ENCODE results near the gene BAG3. TPM values are rescaled to one million over a fixed set of nuclear protein-coding genes. Genes with fewer than 3 reads are reported as not detected.

The BAG3 gene
- total and polyA plus RNA-seq, 2 of the 4 experiments (the other 2 are of a cell fraction): 5.4 to 42.5 TPM

DNA sequence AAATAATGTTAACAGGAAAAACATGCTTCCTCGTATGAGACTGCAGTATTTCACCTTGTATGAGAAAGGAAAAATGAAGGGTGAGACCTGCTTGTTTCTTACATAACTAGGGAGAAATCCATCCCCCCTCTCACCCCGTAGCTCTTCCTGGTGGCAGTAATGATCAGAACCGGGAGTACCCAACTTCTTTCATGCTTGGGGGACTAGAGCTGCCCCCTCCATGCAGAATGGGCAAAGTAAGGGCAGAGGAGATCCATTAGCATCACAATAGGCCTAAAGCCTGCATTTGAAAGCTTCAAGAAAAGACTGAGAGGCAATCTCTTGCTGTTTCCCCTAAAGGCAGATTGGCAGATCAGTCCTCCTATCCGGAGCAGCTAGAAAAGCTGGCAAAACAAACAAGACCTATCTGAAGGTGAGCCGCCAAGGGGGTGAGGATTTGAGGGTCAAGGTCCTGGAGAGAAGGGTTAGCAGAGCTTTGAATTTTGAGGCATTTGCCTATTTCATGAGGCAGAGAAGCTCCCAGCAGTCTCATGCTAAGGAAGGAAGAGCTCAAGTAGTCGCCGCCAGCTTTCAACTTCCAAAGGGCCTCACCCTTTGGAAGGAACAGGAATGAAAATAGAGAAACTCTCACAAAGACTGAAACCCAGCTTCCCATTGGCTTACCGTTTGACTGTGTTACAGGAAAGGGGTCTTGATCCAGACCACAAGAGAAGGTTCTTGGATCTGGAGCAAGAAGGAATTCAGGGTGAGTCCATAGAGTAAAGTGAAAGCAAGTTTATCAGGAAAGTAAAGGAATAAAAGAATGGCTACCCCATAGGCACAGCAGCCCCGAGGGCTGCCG, 36.2 kb downstream of the BAG3 start:
- Histone ChIP-seq H4K5ac (ENCODE audit: low read depth, low read length) (peak overlapping the region; percentile 47; the same call in 1 of the 2 replicates), H2BK15ac (ENCODE audit: low read depth, low read length) (no peak overlapping the region; the same call in 2 of the 3 replicates), H3K79me1 (ENCODE audit: low read depth in 1 of 2, low read length in 2 of 2) (no peaks in the 10 kb centered on the region), H3K9ac (ENCODE audit: low read depth, low read length) (no peak overlapping the region), H4K8ac (ENCODE audit: low read depth in 2 of 2, low read length in 2 of 2) (peak overlapping the region; percentile 31 to 70; a peak in 3 of 4 replicates), H2BK5ac (ENCODE audit: low read depth, low read length, poor library complexity, severe bottlenecking) (no peak overlapping the region), H3K56ac (ENCODE audit: extremely low read depth, insufficient read depth, low read length) (no peak overlapping the region), H3K14ac (replicated peaks; ENCODE audit: low read depth, low read length) (peak overlapping the region; percentile 46), H2AFZ (replicated peaks; ENCODE audit: low read length, poor library complexity) (peak overlapping the region; percentile 80), H3K23ac (ENCODE audit: low read depth, low read length) (no peak overlapping the region), H3K18ac (ENCODE audit: low read depth, low read length) (no peak overlapping the region), H4K91ac (ENCODE audit: insufficient read depth, low read depth, low read length) (peak overlapping the region; percentile 11; the same call in 1 of the 2 replicates), H2BK20ac (ENCODE audit: low read depth, low read length) (no peak overlapping the region), H3K27me3 (ENCODE audit: control insufficient read depth, insufficient read depth, low read length) (no peaks in the 10 kb centered on the region), H3K4me3 (ENCODE audit: insufficient read depth, low read depth, low read length) (no peak overlapping the region), H3K4me1 (ENCODE audit: control insufficient read depth, insufficient read depth, low read length) (no peaks in the 10 kb centered on the region), H3K27ac (ENCODE audit: insufficient read depth, low read length) (no peak overlapping the region), H2AK9ac (replicated peaks; ENCODE audit: low read depth, low read length, poor library complexity) (no peak overlapping the region), H3K9me3 (ENCODE audit: control insufficient read depth, insufficient read depth, low read length) (no peaks in the 10 kb centered on the region), H3K4ac (ENCODE audit: low read depth, low read length) (0 out of 2 replicates have a peak overlapping the region, but pooled peaks have one; percentile 13), H2AK5ac (ENCODE audit: low read depth, low read length) (no peak overlapping the region), H4K20me1 (ENCODE audit: insufficient read depth, low read length) (no peaks in the 10 kb centered on the region), H3K9me1 (ENCODE audit: insufficient read depth, low read length) (no peaks in the 10 kb centered on the region; the same call in 1 of the 2 replicates), H3K36me3 (ENCODE audit: control insufficient read depth, insufficient read depth, low read length) (no peaks in the 10 kb centered on the region), H2BK120ac (ENCODE audit: low read depth, low read length) (peak overlapping the region; percentile 63; the same call in 1 of the 2 replicates), H3K4me2 (ENCODE audit: low read depth, low read length) (peak overlapping the region; percentile 71; the same call in 1 of the 2 replicates)
- dilution Hi-C loops (cut with HindIII; ENCODE audit: low sequenced_read_pairs, unreplicated experiment) (no loop called here), in situ Hi-C loops (cut with MboI; ENCODE audit: low sequenced_read_pairs) (no loop called here), intact Hi-C loops (cut with micrococcal nuclease) (loop anchor here (5.0 to 10.0 kb wide), 2 partner anchors 650 to 1187 kb away; no protein-coding TSS in a partner anchor)
- DNase-seq (no peak), ATAC-seq (ENCODE audit: low read depth) (no peak)
- no TSS peak for BruUV-seq (replicated peaks)
- WGBS, 2 experiments (ENCODE audit: extremely low coverage in 2 of 2, insufficient read length in 1 of 2): no CpG with 5 or more reads among the region's 10 CpGs
- ChIA-PET POLR2A (ENCODE audit: unreplicated experiment) (no interaction called here), CTCF (interaction anchor here (0.5 to 2.3 kb wide), 7 partner anchors 15 to 231 kb away, joined by 3 to 7 read pairs (median 3); partner anchors contain the start of gene INPP5F)
- TF ChIP-seq NFE2L2 (IDR thresholded peaks at IDR 0.05; ENCODE audit: low read depth, low read length) (no peak), RFX5 (IDR thresholded peaks at IDR 0.05; ENCODE audit: low read depth, low read length) (no peak), BHLHE40 (IDR thresholded peaks at IDR 0.05; ENCODE audit: low read depth, low read length) (no peak), FOS (IDR thresholded peaks at IDR 0.05; ENCODE audit: low read depth, low read length) (no peak), RCOR1 (IDR thresholded peaks at IDR 0.05; ENCODE audit: insufficient replicate concordance, low read length) (no peak), CHD1 (IDR thresholded peaks at IDR 0.05; ENCODE audit: low read depth, low read length) (no peak), POLR2A (IDR thresholded peaks at IDR 0.05; ENCODE audit: low read depth, low read length) (no peak), MXI1 (IDR thresholded peaks at IDR 0.05; ENCODE audit: borderline replicate concordance, low read depth, low read length) (no peak), MAFK (IDR thresholded peaks at IDR 0.05; ENCODE audit: low read depth, low read length) (no peak), RAD21 (IDR thresholded peaks at IDR 0.05; ENCODE audit: low read length) (no peak), MAZ (IDR thresholded peaks at IDR 0.05; ENCODE audit: borderline replicate concordance, low read depth, low read length) (no peak)
- TF ChIP-seq, protein P1, sequence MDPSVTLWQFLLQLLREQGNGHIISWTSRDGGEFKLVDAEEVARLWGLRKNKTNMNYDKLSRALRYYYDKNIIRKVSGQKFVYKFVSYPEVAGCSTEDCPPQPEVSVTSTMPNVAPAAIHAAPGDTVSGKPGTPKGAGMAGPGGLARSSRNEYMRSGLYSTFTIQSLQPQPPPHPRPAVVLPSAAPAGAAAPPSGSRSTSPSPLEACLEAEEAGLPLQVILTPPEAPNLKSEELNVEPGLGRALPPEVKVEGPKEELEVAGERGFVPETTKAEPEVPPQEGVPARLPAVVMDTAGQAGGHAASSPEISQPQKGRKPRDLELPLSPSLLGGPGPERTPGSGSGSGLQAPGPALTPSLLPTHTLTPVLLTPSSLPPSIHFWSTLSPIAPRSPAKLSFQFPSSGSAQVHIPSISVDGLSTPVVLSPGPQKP (IDR thresholded peaks at IDR 0.05; ENCODE audit: borderline replicate concordance, low read depth, low read length): no peak
- TF ChIP-seq, protein P2, sequence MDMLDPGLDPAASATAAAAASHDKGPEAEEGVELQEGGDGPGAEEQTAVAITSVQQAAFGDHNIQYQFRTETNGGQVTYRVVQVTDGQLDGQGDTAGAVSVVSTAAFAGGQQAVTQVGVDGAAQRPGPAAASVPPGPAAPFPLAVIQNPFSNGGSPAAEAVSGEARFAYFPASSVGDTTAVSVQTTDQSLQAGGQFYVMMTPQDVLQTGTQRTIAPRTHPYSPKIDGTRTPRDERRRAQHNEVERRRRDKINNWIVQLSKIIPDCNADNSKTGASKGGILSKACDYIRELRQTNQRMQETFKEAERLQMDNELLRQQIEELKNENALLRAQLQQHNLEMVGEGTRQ (IDR thresholded peaks at IDR 0.05; ENCODE audit: low read depth, low read length): no peak
- TF ChIP-seq, protein P3, sequence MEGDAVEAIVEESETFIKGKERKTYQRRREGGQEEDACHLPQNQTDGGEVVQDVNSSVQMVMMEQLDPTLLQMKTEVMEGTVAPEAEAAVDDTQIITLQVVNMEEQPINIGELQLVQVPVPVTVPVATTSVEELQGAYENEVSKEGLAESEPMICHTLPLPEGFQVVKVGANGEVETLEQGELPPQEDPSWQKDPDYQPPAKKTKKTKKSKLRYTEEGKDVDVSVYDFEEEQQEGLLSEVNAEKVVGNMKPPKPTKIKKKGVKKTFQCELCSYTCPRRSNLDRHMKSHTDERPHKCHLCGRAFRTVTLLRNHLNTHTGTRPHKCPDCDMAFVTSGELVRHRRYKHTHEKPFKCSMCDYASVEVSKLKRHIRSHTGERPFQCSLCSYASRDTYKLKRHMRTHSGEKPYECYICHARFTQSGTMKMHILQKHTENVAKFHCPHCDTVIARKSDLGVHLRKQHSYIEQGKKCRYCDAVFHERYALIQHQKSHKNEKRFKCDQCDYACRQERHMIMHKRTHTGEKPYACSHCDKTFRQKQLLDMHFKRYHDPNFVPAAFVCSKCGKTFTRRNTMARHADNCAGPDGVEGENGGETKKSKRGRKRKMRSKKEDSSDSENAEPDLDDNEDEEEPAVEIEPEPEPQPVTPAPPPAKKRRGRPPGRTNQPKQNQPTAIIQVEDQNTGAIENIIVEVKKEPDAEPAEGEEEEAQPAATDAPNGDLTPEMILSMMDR (conservative IDR thresholded peaks at IDR 0.05; ENCODE audit: low read depth, low read length): no peak
